Measurements from ENCODE around the gene HEXIM1. TPM values are rescaled to one million over a fixed set of nuclear protein-coding genes. Genes with fewer than 3 reads are reported as not detected.

Gene HEXIM1
- polyA plus RNA-seq, 3 donors: 2.2 to 14.8 (median 2.5) TPM

- no peak for TF ChIP-seq CTCF (IDR thresholded peaks at IDR 0.05)
- Histone ChIP-seq H4K20me1 (ENCODE audit: insufficient read depth, low read length) (no peaks in the 10 kb centered on the region), H2AFZ (ENCODE audit: insufficient read depth, low read depth, low read length, poor library complexity, severe bottlenecking) (peak within 1 kb of the TSS; percentile 89), H3K36me3 (replicated peaks in 1 of 2; ENCODE audit: control insufficient read depth in 1 of 2, insufficient read depth in 2 of 2, low read length in 2 of 2) (no peaks in the 10 kb centered on the region), H3K4me3 (replicated peaks in 1 of 3; ENCODE audit: low read depth in 2 of 3, low read length in 3 of 3) (peak within 1 kb of the TSS; percentile 85 to 92 (median 86)), H3K9me3 (replicated peaks in 1 of 2; ENCODE audit: control insufficient read depth in 1 of 2, insufficient read depth in 1 of 2, low read length in 2 of 2) (no peaks in the 10 kb centered on the region), H3K79me2 (ENCODE audit: insufficient read depth, low read length) (peaks cover 53% of the 10 kb centered on the region), H3K27me3 (ENCODE audit: control insufficient read depth in 2 of 2, insufficient read depth in 2 of 2, low read length in 2 of 2) (no peaks in the 10 kb centered on the region), H3K4me2 (replicated peaks; ENCODE audit: extremely low read depth, low read length, poor library complexity, severe bottlenecking) (peak within 1 kb of the TSS; percentile 80), H3K9ac (ENCODE audit: insufficient read depth, low read length, poor library complexity, severe bottlenecking) (peak within 1 kb of the TSS; percentile 99), H3K27ac (ENCODE audit: low read depth in 1 of 2, low read length in 2 of 2) (peak within 1 kb of the TSS; percentile 94 to 97), H3K4me1 (ENCODE audit: control insufficient read depth in 1 of 2, insufficient read depth in 2 of 2, low read length in 2 of 2) (peaks cover 63 to 78% of the 10 kb centered on the region in 2 donors)
- peak within 1 kb of the TSS; percentile 98 to 100 for H3K4me3 Mint-ChIP-seq
- no peaks in the 10 kb centered on the region for H3K27me3 Mint-ChIP-seq (ENCODE audit: low read depth in 3 of 3)
- intact Hi-C loops (cut with micrococcal nuclease): loop anchor here (1.0 to 5.0 kb wide), 2 partner anchors 13 to 36 kb away; partner anchors contain the start of gene HEXIM1 (in 2 of the 2)
- H3K27ac Mint-ChIP-seq: peak within 1 kb of the TSS; percentile 96 to 100 (median 99)
- WGBS (ENCODE audit: insufficient coverage): under 1% methylated on average over 44 of the region's 53 CpGs
- peaks cover 1 to 15% of the 10 kb centered on the region in 2 donors for H3K36me3 Mint-ChIP-seq
- H3K9me3 Mint-ChIP-seq: no peaks in the 10 kb centered on the region
- peaks cover 63% of the 10 kb centered on the region for H3K4me1 Mint-ChIP-seq
- peak; percentile 99 to 100 (median 100) for DNase-seq
Measured at GRCh38 chr17:45161288-45162024, 13.2 kb downstream of the HEXIM1 start, which contains the start of gene HEXIM2. Gene HEXIM2, plus strand, starts transcription at chr17:45161875. Its CDS starts 919 bp downstream, at chr17:45162794.

- peak overlapping the region; percentile 89 for H2AFZ ChIP-seq (ENCODE audit: insufficient read depth, low read depth, low read length, poor library complexity, severe bottlenecking)
- Mint-ChIP-seq H3K4me3 (peak overlapping the region; percentile 83 to 98), H3K36me3 (peaks cover 1 to 10% of the 10 kb centered on the region in 2 donors), H3K27me3 (ENCODE audit: low read depth in 3 of 3) (no peaks in the 10 kb centered on the region), H3K9me3 (no peaks in the 10 kb centered on the region), H3K27ac (peak overlapping the region; percentile 95 to 100 (median 97)), H3K4me1 (peaks cover 61% of the 10 kb centered on the region)
- H3K27ac ChIP-seq (ENCODE audit: low read depth in 1 of 2, low read length in 2 of 2): peak overlapping the region; percentile 40 to 69
- no peak for DNase-seq
- H3K4me2 ChIP-seq (replicated peaks; ENCODE audit: extremely low read depth, low read length, poor library complexity, severe bottlenecking): peak overlapping the region; percentile 80
- WGBS (ENCODE audit: insufficient coverage): 64% methylated on average over 8 of the region's 9 CpGs
- no peaks in the 10 kb centered on the region for H4K20me1 ChIP-seq (ENCODE audit: insufficient read depth, low read length)
- peak overlapping the region; percentile 22 for H3K9ac ChIP-seq (ENCODE audit: insufficient read depth, low read length, poor library complexity, severe bottlenecking)
- intact Hi-C loops (cut with micrococcal nuclease): loop anchor here in 1 of 2 donors (5.0 kb wide), 1 partner anchor 35 kb away; no protein-coding TSS in a partner anchor
- H3K9me3 ChIP-seq (replicated peaks in 1 of 2; ENCODE audit: control insufficient read depth in 1 of 2, insufficient read depth in 1 of 2, low read length in 2 of 2): no peaks in the 10 kb centered on the region
- no peaks in the 10 kb centered on the region for H3K36me3 ChIP-seq (replicated peaks in 1 of 2; ENCODE audit: control insufficient read depth in 1 of 2, insufficient read depth in 2 of 2, low read length in 2 of 2)
- no peak for TF ChIP-seq CTCF (IDR thresholded peaks at IDR 0.05)
- H3K27me3 ChIP-seq (ENCODE audit: control insufficient read depth in 2 of 2, insufficient read depth in 2 of 2, low read length in 2 of 2): no peaks in the 10 kb centered on the region
- H3K79me2 ChIP-seq (ENCODE audit: insufficient read depth, low read length): peaks cover 46% of the 10 kb centered on the region
- peak overlapping the region; percentile 11 to 85 (median 31) for H3K4me3 ChIP-seq (replicated peaks in 1 of 3; ENCODE audit: low read depth in 2 of 3, low read length in 3 of 3)
- peaks cover 63 to 81% of the 10 kb centered on the region in 2 donors for H3K4me1 ChIP-seq (ENCODE audit: control insufficient read depth in 1 of 2, insufficient read depth in 2 of 2, low read length in 2 of 2)
Measured at GRCh38 chr17:45162025-45162687, 13.9 kb downstream of the HEXIM1 start.
